ENCODE measurements around the gene IRF2BP2.
A peak's percentile ranks its signal among the peaks of the same experiment; 100 is the strongest.
"Not testable (repeated sequence)": the region's sequence is repeated elsewhere in the genome, so short reads cannot be mapped to it uniquely, and the experiment has no call there.

The IRF2BP2 gene

DNA sequence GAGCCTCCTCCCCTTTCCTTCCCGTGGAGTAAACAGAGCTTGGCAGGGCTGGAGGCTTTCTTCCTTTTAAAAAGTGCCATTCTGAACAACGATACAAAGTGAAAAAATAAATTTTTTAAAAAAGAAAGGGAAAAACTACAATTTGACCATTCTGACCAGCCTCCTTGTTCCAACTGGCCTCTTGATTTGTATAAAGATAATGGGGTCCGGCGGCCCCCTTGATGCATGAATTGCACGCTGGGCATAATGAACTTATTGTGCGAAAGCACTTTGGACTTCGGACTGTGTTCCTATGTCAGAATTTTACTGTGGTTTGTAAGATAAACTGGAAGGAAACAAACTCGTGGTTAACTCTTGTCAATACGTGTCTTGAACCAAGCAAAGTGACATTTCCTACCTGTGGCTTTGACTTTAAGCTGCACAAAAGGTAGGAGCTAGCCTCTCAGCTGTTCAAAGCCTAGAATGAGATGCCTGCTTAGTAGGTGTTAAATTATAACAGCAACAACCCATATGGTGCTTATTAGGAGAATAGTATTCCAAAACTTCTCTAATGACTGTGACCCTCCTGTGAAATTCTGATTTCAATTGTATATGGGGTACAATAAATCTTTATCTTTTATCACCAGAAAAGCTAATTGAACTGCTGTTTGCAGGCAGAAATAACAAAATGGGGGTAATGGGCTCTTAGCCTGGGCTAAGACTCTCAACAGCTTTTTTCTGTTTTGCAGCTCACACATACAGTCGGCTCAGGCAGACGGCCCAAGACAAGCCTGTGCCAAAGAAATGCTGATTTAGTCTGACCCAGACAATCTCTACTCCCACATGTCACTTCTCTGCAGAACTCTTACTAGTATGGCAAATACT, 9.3 kb downstream of the IRF2BP2 start:
- peak; percentile 67 for DNase-seq (ENCODE audit: low read depth)

DNA sequence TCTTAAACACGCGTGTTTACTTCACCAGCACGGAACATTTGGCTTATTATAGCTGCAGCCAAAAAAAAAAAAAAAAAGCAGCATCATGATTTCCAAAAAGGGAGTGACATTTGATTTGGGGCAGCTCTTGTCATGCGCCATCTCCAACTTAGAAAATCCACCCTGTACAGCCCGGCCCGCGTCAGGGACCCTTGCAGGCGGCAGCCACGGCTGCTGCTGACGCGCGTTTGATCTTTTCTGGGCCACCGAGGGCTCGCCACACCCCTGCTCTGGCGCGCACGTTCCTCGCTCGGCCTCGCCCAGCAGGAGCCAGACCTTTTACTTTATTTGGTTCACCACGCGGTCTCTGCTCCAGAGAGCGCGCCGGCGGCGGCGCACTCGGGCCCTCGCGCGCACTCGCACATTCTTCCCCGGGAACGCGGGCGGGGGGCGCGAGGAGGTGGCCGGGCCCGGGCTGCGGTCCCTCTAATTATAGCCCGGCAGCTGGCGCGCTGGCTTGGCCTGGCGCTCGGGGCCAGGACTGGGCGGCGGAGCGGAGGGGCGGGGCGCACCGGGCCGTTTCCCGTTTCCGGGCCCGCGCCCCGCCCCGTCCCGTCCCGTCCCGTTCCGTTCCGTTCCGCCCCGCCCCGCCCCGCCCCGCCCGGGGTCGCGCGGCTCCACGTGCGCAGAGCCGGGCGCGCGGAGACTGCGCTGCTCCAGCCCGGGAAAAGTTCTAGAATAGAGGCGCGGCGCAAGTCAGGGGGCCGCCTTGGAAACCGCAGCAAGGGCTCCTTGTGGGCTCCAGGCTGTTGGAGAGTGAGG, 10.2 kb downstream of the IRF2BP2 start:
- peak; percentile 95 for DNase-seq (ENCODE audit: low read depth)

More for the DNA sequence above, 9.3 kb downstream of the IRF2BP2 start:
- H3K4me3 ChIP-seq (ENCODE audit: low read depth, low read length): peak overlapping the region; percentile 39
- TF ChIP-seq, protein P1, sequence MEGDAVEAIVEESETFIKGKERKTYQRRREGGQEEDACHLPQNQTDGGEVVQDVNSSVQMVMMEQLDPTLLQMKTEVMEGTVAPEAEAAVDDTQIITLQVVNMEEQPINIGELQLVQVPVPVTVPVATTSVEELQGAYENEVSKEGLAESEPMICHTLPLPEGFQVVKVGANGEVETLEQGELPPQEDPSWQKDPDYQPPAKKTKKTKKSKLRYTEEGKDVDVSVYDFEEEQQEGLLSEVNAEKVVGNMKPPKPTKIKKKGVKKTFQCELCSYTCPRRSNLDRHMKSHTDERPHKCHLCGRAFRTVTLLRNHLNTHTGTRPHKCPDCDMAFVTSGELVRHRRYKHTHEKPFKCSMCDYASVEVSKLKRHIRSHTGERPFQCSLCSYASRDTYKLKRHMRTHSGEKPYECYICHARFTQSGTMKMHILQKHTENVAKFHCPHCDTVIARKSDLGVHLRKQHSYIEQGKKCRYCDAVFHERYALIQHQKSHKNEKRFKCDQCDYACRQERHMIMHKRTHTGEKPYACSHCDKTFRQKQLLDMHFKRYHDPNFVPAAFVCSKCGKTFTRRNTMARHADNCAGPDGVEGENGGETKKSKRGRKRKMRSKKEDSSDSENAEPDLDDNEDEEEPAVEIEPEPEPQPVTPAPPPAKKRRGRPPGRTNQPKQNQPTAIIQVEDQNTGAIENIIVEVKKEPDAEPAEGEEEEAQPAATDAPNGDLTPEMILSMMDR (conservative IDR thresholded peaks at IDR 0.05; ENCODE audit: low read depth, low read length): no peak

DNA sequence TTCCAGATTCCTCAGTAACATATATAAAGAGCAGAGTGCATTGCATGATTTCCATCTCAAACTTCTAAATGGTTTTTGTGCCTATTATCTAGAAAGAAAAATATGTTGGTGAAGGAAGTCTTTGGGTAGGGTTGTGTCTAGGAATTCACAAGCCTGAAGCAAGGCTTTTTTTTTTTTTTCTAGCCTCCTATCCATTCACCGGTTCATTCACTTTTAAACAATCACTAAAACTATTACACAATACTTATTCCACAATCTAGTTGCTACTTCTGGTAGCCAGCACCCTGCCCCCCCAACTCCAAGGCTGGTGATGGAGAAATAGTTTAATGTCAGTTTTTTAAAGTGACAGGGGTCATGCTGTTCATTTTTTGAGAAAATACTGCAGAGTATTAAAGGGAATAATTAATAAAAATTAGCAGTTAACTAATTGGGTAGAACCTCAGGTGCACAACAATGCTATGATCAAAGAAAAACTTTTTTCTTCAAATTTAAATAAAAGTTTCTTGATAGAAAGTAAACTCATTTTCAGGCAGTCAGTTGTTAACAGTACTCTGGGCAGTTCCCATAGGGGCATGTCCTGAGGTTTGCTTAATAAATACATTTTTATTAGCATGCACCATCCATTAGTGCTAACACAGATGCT, 10.9 kb downstream of the IRF2BP2 start:
- H3K4me3 ChIP-seq (ENCODE audit: low read depth, low read length): peak overlapping the region; percentile 54
- peak; percentile 47 for DNase-seq (ENCODE audit: low read depth)
- TF ChIP-seq, protein P1 (conservative IDR thresholded peaks at IDR 0.05; ENCODE audit: low read depth, low read length): no peak

More for the DNA sequence above, 10.2 kb downstream of the IRF2BP2 start:
- peak overlapping the region; percentile 54 for H3K4me3 ChIP-seq (ENCODE audit: low read depth, low read length)
- TF ChIP-seq, protein P1 (conservative IDR thresholded peaks at IDR 0.05; ENCODE audit: low read depth, low read length): no peak

DNA sequence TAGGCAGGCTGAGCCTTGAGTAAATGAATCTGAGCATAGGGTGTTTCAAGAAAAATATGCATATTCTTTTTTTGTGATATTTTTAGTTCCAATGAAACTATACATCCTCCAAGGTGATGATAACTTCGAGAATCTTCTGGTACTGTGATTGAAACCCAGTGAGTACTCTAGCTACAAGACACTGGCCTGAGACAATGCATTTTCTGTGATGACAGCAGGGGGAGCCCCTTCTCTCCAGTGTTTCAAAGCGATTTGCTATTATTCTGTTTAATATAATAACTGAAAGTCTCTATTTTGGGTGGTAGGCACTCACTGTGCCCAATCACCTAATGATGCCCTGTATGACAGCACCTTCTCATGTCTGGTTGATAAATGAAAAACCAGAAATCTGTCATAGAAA, 12.1 kb downstream of the IRF2BP2 start:
- peak; percentile 78 for DNase-seq (ENCODE audit: low read depth)
- TF ChIP-seq, protein P1 (conservative IDR thresholded peaks at IDR 0.05; ENCODE audit: low read depth, low read length): peak; percentile 74

DNA sequence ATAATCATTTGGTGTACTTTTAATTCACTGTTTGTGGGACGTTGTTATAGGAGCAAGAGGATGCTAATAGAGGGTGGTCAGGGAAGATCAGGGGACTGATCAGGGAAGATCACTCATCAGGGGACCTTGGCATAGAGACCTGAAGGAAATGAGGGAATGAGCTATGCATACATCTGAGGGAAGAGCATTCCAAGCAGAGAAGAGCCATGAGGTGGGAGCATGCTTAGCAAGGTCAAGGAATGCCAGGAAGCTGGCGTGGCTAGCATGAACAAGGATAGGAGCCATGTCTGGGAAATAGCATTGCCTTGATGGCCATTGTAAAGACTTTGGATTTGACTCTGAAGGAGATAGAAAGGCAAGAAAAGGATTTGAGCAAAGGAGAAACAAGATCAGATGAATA, 14.1 kb downstream of the IRF2BP2 start:
- no peak for DNase-seq (ENCODE audit: low read depth)
- TF ChIP-seq, protein P1 (conservative IDR thresholded peaks at IDR 0.05; ENCODE audit: low read depth, low read length): no peak
- no peak overlapping the region for H3K4me3 ChIP-seq (ENCODE audit: low read depth, low read length)

More for the DNA sequence above, 12.1 kb downstream of the IRF2BP2 start:
- no peak overlapping the region for H3K4me3 ChIP-seq (ENCODE audit: low read depth, low read length)

DNA sequence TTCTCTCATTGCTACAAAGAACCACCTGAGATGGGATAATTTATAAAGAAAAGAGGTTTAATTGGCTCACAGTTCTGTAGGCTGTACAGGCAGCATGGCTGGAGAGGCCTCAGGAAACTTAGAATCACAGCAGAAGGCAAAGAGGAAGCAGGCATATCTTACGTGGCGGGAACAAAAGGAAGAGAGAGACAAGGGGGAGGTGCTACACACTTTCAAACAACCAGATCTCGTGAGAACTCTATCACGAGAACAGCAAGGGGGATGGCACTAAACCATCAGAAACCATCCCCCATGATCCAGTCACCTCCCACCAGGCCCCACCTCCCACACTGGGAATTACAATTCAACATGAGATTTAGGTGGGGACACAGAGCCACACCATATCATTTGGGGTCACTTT, 15.4 kb downstream of the IRF2BP2 start:
- not testable (repeated sequence) for H3K4me3 ChIP-seq (ENCODE audit: low read depth, low read length); DNase-seq (ENCODE audit: low read depth)

All from choroid plexus epithelial cell (primary cell).